A549 (cell line): ENCODE measurements around the gene ZDHHC18.
A peak's percentile ranks its signal among the peaks of the same experiment; 100 is the strongest.

Source experiments
- CHD4 ChIP-seq: fragments of 200-600 bp; sonication (generic); IDR thresholded peaks from 2 replicates; pipeline ENCODE4 v1.6.1; 2016; ENCODE audit warnings: antibody characterized with exemption, mild to moderate bottlenecking, borderline replicate concordance
- CTCF ChIP-seq: fragments of >200 bp; sonication (Bioruptor Twin); formaldehyde crosslinking; IDR thresholded peaks from 3 replicates; pipeline ENCODE4 v1.5.1; 2016
- EP300 ChIP-seq, 2 experiments: fragments of >200 bp; sonication (Bioruptor Twin); formaldehyde crosslinking; IDR thresholded peaks; 2 replicates in 1 of 2; 3 replicates in 1 of 2; pipeline ENCODE4 v1.6.1; 2016 to 2017
- HOXB13 ChIP-seq: fragments of 250-450 bp; sonication (Bioruptor Pico); IDR thresholded peaks from 2 replicates; pipeline ENCODE4 v1.5.0; 2020; ENCODE audit warnings: low read depth, mild to moderate bottlenecking, moderate library complexity
- KDM1A ChIP-seq: fragments of 200-600 bp; sonication (generic); IDR thresholded peaks from 2 replicates; pipeline ENCODE4 v1.6.1; 2016; ENCODE audit warnings: low read depth, mild to moderate bottlenecking
- MAFK ChIP-seq: fragments of 450-650 bp; IDR thresholded peaks from 2 replicates; pipeline ENCODE4 v1.6.1; 2014; ENCODE audit not compliant: partially characterized antibody
- MAX ChIP-seq: IDR thresholded peaks from 2 replicates; pipeline ENCODE4 v1.6.1; 2012
- MAZ ChIP-seq: fragments of 150-350 bp; IDR thresholded peaks from 2 replicates; pipeline ENCODE4 v1.6.1; 2014; ENCODE audit warnings: antibody characterized with exemption, low read depth, low read length, borderline replicate concordance
- POLR2A ChIP-seq: IDR thresholded peaks from 2 replicates; pipeline ENCODE4 v1.6.1; 2012; ENCODE audit warnings: mild to moderate bottlenecking, low read length
- POLR2AphosphoS2 ChIP-seq: conservative IDR thresholded peaks from 2 replicates; pipeline ENCODE4 v1.6.1; 2012; ENCODE audit warnings: low read length, improper control_type of control experiment, inconsistent platforms

- peak; percentile 70 for TF ChIP-seq MAFK
- TF ChIP-seq HOXB13 (CRISPR knock-in tag): no peak
- TF ChIP-seq POLR2AphosphoS2: no peak
- TF ChIP-seq EP300 (IDR thresholded peaks at IDR 0.05): no peak
- no peak for TF ChIP-seq KDM1A
- no peak for TF ChIP-seq CTCF
- TF ChIP-seq MAZ: no peak
- no peak for TF ChIP-seq CHD4
- no peak for TF ChIP-seq MAX
- no peak for TF ChIP-seq POLR2A
Observed at GRCh38 chr1:26781206-26781825, 45.2 kb upstream of the ZDHHC18 start.
